CD4-positive, alpha-beta memory T cell (primary cell): ENCODE measurements around the gene FHIT. TPM values are rescaled to one million over a fixed set of nuclear protein-coding genes. Genes with fewer than 3 reads are reported as not detected.

ENCODE experiments used
- CTCF ChIA-PET: fragments of 350-600 bp; sonication (Branson Sonifier 250); formaldehyde crosslinking; loops from one replicate; lab custom pipeline; 2021; ENCODE audit warnings: inconsistent platforms; ENCODE audit not compliant: partially characterized antibody; lab: Charles Lee
- POLR2A ChIA-PET: fragments of 350-600 bp; sonication (Branson Sonifier 250); formaldehyde crosslinking; loops from one replicate; lab custom pipeline; 2021; ENCODE audit not compliant: partially characterized antibody; lab: Charles Lee
- DNase-seq, 5 donors: peaks; one replicate each; pipeline versions ENCODE4 v3.0.0 to v3.0.0-alpha.2; 2020 to 2022; ENCODE audit warnings: mixed read lengths in 1 of 5
- H3K27ac ChIP-seq: one replicate; pipeline ENCODE4 v1.7.0; 2013; ENCODE audit warnings: low read depth, low read length
- H3K27me3 ChIP-seq: 2 replicates; pipeline ENCODE4 v1.7.0; 2013; ENCODE audit warnings: mild to moderate bottlenecking, low read length, moderate library complexity; ENCODE audit not compliant: insufficient read depth
- H3K36me3 ChIP-seq: 2 replicates; pipeline ENCODE4 v1.7.0; 2013; ENCODE audit warnings: mild to moderate bottlenecking, low read length, moderate library complexity; ENCODE audit not compliant: insufficient read depth
- H3K4me1 ChIP-seq: 2 replicates; pipeline ENCODE4 v1.7.0; 2013; ENCODE audit warnings: mild to moderate bottlenecking, low read length, moderate library complexity; ENCODE audit not compliant: insufficient read depth
- H3K4me3 ChIP-seq, 2 donors: one replicate each; pipeline ENCODE4 v1.7.0; 2013; ENCODE audit warnings: low read length in 2 of 2, mild to moderate bottlenecking in 1 of 2
- H3K9me3 ChIP-seq, 2 donors: one replicate each; pipeline ENCODE4 v1.7.0; 2013; ENCODE audit warnings: low read length in 2 of 2, control low read depth in 1 of 2; ENCODE audit not compliant: control insufficient read depth in 1 of 2
- H3K27ac Mint-ChIP-seq, 7 donors: one replicate each; pipeline ENCODE4 v1.8.0; 2020 to 2021; ENCODE audit warnings: mixed read lengths in 7 of 7, mild to moderate bottlenecking in 6 of 7, inconsistent platforms in 3 of 7, moderate library complexity in 3 of 7
- H3K27me3 Mint-ChIP-seq, 2 donors: one replicate each; pipeline ENCODE4 v1.8.0; 2020 to 2021; ENCODE audit warnings: mixed read lengths in 2 of 2
- H3K36me3 Mint-ChIP-seq, 2 donors: one replicate each; pipeline ENCODE4 v1.8.0; 2020 to 2021; ENCODE audit warnings: mixed read lengths in 2 of 2, inconsistent platforms in 1 of 2, mild to moderate bottlenecking in 1 of 2
- H3K4me1 Mint-ChIP-seq, 4 donors: one replicate each; pipeline ENCODE4 v1.8.0; 2020 to 2021; ENCODE audit warnings: mixed read lengths in 4 of 4, mild to moderate bottlenecking in 1 of 4
- H3K4me3 Mint-ChIP-seq, 8 donors: one replicate each; pipeline ENCODE4 v1.8.0; 2020 to 2021; ENCODE audit warnings: mixed read lengths in 8 of 8, mild to moderate bottlenecking in 7 of 8, moderate library complexity in 6 of 8, inconsistent platforms in 3 of 8
- H3K9me3 Mint-ChIP-seq, 8 donors: one replicate each; pipeline ENCODE4 v1.8.0; 2020 to 2021; ENCODE audit warnings: mixed read lengths in 8 of 8, mild to moderate bottlenecking in 5 of 8, inconsistent platforms in 3 of 8, moderate library complexity in 1 of 8
- intact Hi-C: fragments of 100-400 bp; cut with micrococcal nuclease; formaldehyde crosslinking; loops from one replicate; pipeline ENCODE4 v1.15.1; 2023
- polyA plus RNA-seq, 2 donors: library from polyadenylated mRNA; unstranded; fragments of 300-500 nt; fragmentation: Illumina TruSeq; gene quantifications; one replicate each; pipeline ENCODE4 v1.2.3, GENCODE V29; 2021
- total RNA-seq, 2 experiments: library from RNA; stranded (reverse); gene quantifications; one replicate each; pipeline ENCODE4 v1.2.3, GENCODE V29; 2021

FHIT gene
- total and polyA plus RNA-seq, 4 experiments from 2014 or later, result 8.5 to 58.7 (median 33.2) TPM

GRCh38 chr3:59774634-59775033 lies 1476.6 kb downstream of the FHIT start:
- Histone ChIP-seq H3K27me3 (no peaks in the 10 kb centered on the region), H3K9me3 (no peaks in the 10 kb centered on the region), H3K27ac (no peak overlapping the region), H3K36me3 (no peaks in the 10 kb centered on the region), H3K4me1 (peaks cover 31% of the 10 kb centered on the region), H3K4me3 (no peak overlapping the region)
- no peak for DNase-seq
- Mint-ChIP-seq H3K9me3 (no peaks in the 10 kb centered on the region), H3K4me1 (peaks cover 45 to 70% (median 52%) of the 10 kb centered on the region in 4 donors), H3K27me3 (no peaks in the 10 kb centered on the region), H3K4me3 (no peak overlapping the region), H3K36me3 (no peaks in the 10 kb centered on the region), H3K27ac (no peak overlapping the region)
- ChIA-PET POLR2A (no interaction called here), CTCF (no interaction called here)
- intact Hi-C loops, result loop anchor here (10.0 kb wide), 1 partner anchor 350 kb away; no protein-coding TSS in a partner anchor

GRCh38 chr3:59774000-59774399 lies 1477.3 kb downstream of the FHIT start:
- POLR2A ChIA-PET, result no interaction called here

GRCh38 chr3:59772416-59773408 lies 1478.5 kb downstream of the FHIT start:
- H3K4me1 Mint-ChIP-seq, result peaks cover 41 to 61% (median 43%) of the 10 kb centered on the region in 4 donors
- no peaks in the 10 kb centered on the region for H3K9me3 ChIP-seq
- H3K27ac Mint-ChIP-seq, result peak overlapping the region in 4 of 7 donors; percentile 7 to 79 (median 46)
- intact Hi-C loops, result loop anchor here (10.0 kb wide), 1 partner anchor 348 kb away; no protein-coding TSS in a partner anchor
- no peaks in the 10 kb centered on the region for H3K27me3 Mint-ChIP-seq
- no peaks in the 10 kb centered on the region for H3K9me3 Mint-ChIP-seq
- ChIA-PET POLR2A (interaction anchor here (0.9 to 1.1 kb wide), 4 partner anchors 63 to 322 kb away, joined by 3 read pairs; no protein-coding TSS in a partner anchor), CTCF (interaction anchor here (1.1 to 2.3 kb wide), 3 partner anchors 86 to 197 kb away, joined by 3 to 13 read pairs (median 4); no protein-coding TSS in a partner anchor)
- H3K4me3 Mint-ChIP-seq, result peak overlapping the region; percentile 23 to 82 (median 69)
- H3K36me3 ChIP-seq, result no peaks in the 10 kb centered on the region
- H3K27me3 ChIP-seq, result no peaks in the 10 kb centered on the region
- H3K36me3 Mint-ChIP-seq, result no peaks in the 10 kb centered on the region
- H3K27ac ChIP-seq, result no peak overlapping the region
- DNase-seq, result peak; percentile 56 to 64 (median 64)
- H3K4me1 ChIP-seq, result peaks cover 31% of the 10 kb centered on the region
- peak overlapping the region in 1 of 2 donors; percentile 3 for H3K4me3 ChIP-seq

More at GRCh38 chr3:59774000-59774399, 1477.3 kb downstream of the FHIT start:
- peaks cover 31% of the 10 kb centered on the region for H3K4me1 ChIP-seq
- H3K27me3 Mint-ChIP-seq, result no peaks in the 10 kb centered on the region
- H3K4me1 Mint-ChIP-seq, result peaks cover 45 to 67% (median 50%) of the 10 kb centered on the region in 4 donors
- no peak overlapping the region for H3K27ac ChIP-seq
- no peaks in the 10 kb centered on the region for H3K9me3 Mint-ChIP-seq
- no peaks in the 10 kb centered on the region for H3K36me3 Mint-ChIP-seq
- CTCF ChIA-PET, result no interaction called here
- intact Hi-C loops, result loop anchor here (10.0 kb wide), 1 partner anchor 349 kb away; no protein-coding TSS in a partner anchor
- H3K9me3 ChIP-seq, result no peaks in the 10 kb centered on the region
- no peak overlapping the region for H3K4me3 ChIP-seq
- DNase-seq, result no peak
- H3K36me3 ChIP-seq, result no peaks in the 10 kb centered on the region
- H3K27me3 ChIP-seq, result no peaks in the 10 kb centered on the region
- H3K27ac Mint-ChIP-seq, result no peak overlapping the region
- peak overlapping the region in 1 of 8 donors; percentile 17 for H3K4me3 Mint-ChIP-seq

GRCh38 chr3:59771768-59772181 lies 1479.5 kb downstream of the FHIT start:
- no peak overlapping the region for H3K27ac Mint-ChIP-seq
- Histone ChIP-seq H3K36me3 (no peaks in the 10 kb centered on the region), H3K9me3 (no peaks in the 10 kb centered on the region), H3K27ac (no peak overlapping the region), H3K4me1 (peaks cover 31% of the 10 kb centered on the region), H3K4me3 (no peak overlapping the region), H3K27me3 (no peaks in the 10 kb centered on the region)
- no peaks in the 10 kb centered on the region for H3K27me3 Mint-ChIP-seq
- H3K36me3 Mint-ChIP-seq, result no peaks in the 10 kb centered on the region
- H3K4me1 Mint-ChIP-seq, result peaks cover 32 to 52% (median 35%) of the 10 kb centered on the region in 4 donors
- H3K9me3 Mint-ChIP-seq, result no peaks in the 10 kb centered on the region
- intact Hi-C loops, result loop anchor here (10.0 kb wide), 1 partner anchor 347 kb away; no protein-coding TSS in a partner anchor
- no peak for DNase-seq
- ChIA-PET CTCF (interaction anchor here (1.0 to 2.3 kb wide), 3 partner anchors 86 to 196 kb away, joined by 3 to 13 read pairs (median 6); no protein-coding TSS in a partner anchor), POLR2A (interaction anchor here (0.9 kb wide), 1 partner anchor 246 kb away, joined by 3 read pairs; no protein-coding TSS in a partner anchor)
- peak overlapping the region in 4 of 8 donors; percentile 66 to 78 (median 73) for H3K4me3 Mint-ChIP-seq

GRCh38 chr3:59769127-59769750 lies 1482.0 kb downstream of the FHIT start:
- intact Hi-C loops, result no loop called here
- no peak overlapping the region for H3K4me3 ChIP-seq
- ChIA-PET POLR2A (no interaction called here), CTCF (no interaction called here)
- H3K36me3 ChIP-seq, result no peaks in the 10 kb centered on the region
- H3K4me3 Mint-ChIP-seq, result no peak overlapping the region
- no peak for DNase-seq
- no peaks in the 10 kb centered on the region for H3K27me3 Mint-ChIP-seq
- H3K9me3 ChIP-seq, result no peaks in the 10 kb centered on the region
- H3K4me1 Mint-ChIP-seq, result peaks cover 30 to 37% (median 32%) of the 10 kb centered on the region in 4 donors
- H3K27ac ChIP-seq, result no peak overlapping the region
- H3K36me3 Mint-ChIP-seq, result no peaks in the 10 kb centered on the region
- no peaks in the 10 kb centered on the region for H3K27me3 ChIP-seq
- peaks cover 26% of the 10 kb centered on the region for H3K4me1 ChIP-seq
- H3K27ac Mint-ChIP-seq, result no peak overlapping the region
- no peaks in the 10 kb centered on the region for H3K9me3 Mint-ChIP-seq

GRCh38 chr3:59766200-59766872 lies 1484.9 kb downstream of the FHIT start:
- ChIA-PET POLR2A (no interaction called here), CTCF (no interaction called here)
- H3K9me3 ChIP-seq, result no peaks in the 10 kb centered on the region
- no peaks in the 10 kb centered on the region for H3K27me3 ChIP-seq
- Mint-ChIP-seq H3K4me1 (peaks cover 5 to 17% (median 10%) of the 10 kb centered on the region in 4 donors), H3K9me3 (peaks cover 0 to 3% (median 0%) of the 10 kb centered on the region in 8 donors), H3K27ac (no peak overlapping the region), H3K4me3 (no peak overlapping the region), H3K36me3 (no peaks in the 10 kb centered on the region), H3K27me3 (no peaks in the 10 kb centered on the region)
- H3K4me1 ChIP-seq, result no peaks in the 10 kb centered on the region
- intact Hi-C loops, result no loop called here
- H3K4me3 ChIP-seq, result no peak overlapping the region
- no peak for DNase-seq
- no peaks in the 10 kb centered on the region for H3K36me3 ChIP-seq
- no peak overlapping the region for H3K27ac ChIP-seq
